ENCODE measurements around the gene GRIK3. TPM values are rescaled to one million over a fixed set of nuclear protein-coding genes. Genes with fewer than 3 reads are reported as not detected.

GRIK3 gene
- polyA plus RNA-seq, 1 experiment: not detected

DNA sequence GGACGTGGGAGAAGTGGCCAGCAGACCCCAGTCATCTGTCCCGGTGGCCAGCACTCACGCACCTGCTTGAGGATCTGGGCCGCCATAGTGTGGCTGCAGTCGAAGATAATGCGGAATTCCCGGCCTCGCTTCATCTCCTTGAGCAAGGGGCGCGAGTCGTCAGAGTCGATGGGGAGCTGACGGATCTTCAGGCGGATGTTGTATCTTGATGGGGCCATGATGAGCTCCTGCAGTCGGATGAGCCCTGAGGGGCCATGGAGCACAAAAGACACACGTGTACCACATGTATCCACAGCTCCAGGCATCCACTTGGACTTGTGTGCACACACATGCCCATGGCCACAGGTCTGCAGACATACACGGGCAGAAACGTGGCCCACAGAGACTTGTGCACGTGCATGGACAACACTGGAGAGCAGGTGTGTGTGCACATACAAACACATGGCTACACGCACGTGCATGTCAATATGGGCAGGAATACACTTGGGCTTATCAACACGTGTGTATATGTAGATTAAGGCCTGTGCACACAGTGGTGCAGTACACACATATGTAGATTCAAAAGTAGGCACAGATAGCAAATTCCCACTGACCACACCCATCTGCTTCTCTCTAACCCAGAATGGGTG lies 162.1 kb downstream of the GRIK3 start:
- POLR2A ChIA-PET: no interaction called here
- H3K27ac ChIP-seq (ENCODE audit: low read depth, low read length): no peak overlapping the region
- CTCF ChIA-PET: no interaction called here

GRCh38 chr1:36871146-36871971 lies 163.0 kb downstream of the GRIK3 start:
- ChIA-PET CTCF (no interaction called here), POLR2A (no interaction called here)
- no peaks in the 10 kb centered on the region for H3K9me3 ChIP-seq (ENCODE audit: control insufficient read depth, insufficient read depth, low read length)
- no peaks in the 10 kb centered on the region for H3K27me3 ChIP-seq (ENCODE audit: control insufficient read depth, insufficient read depth, low read length)
- no peak for TF ChIP-seq CTCF (IDR thresholded peaks at IDR 0.05; ENCODE audit: low read depth, low read length)
- no peak overlapping the region for H3K4me3 ChIP-seq (ENCODE audit: low read depth, low read length)
- no peak for DNase-seq (ENCODE audit: low read depth, low spot score)
- H3K27ac ChIP-seq (ENCODE audit: low read depth, low read length): no peak overlapping the region

More for the DNA sequence above, 162.1 kb downstream of the GRIK3 start:
- no peak overlapping the region for H3K4me3 ChIP-seq (ENCODE audit: low read depth, low read length)
- H3K27me3 ChIP-seq (ENCODE audit: control insufficient read depth, insufficient read depth, low read length): no peaks in the 10 kb centered on the region
- no peaks in the 10 kb centered on the region for H3K9me3 ChIP-seq (ENCODE audit: control insufficient read depth, insufficient read depth, low read length)
- no peak for DNase-seq (ENCODE audit: low read depth, low spot score)
- TF ChIP-seq CTCF (IDR thresholded peaks at IDR 0.05; ENCODE audit: low read depth, low read length): no peak

DNA sequence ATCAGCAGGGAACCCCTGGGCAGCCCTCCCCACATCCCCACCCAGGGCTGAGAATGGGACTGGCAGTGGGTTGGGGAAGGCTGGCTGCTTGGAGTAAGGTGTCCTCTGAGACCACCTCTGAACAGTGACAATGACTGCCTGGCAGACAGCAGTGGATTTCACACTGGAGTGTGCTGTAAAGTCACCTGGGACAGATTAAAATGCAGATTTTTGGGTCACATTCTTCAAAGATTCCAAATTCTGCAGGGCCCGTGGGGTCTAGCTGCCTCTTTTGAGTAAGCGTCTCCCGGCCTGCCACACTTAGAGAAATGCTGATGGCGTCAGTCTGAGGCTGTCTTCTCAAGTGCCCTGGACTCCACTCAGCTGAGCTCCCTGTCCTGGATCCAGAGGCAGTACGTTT lies 164.5 kb downstream of the GRIK3 start:
- POLR2A ChIA-PET: no interaction called here
- DNase-seq (ENCODE audit: low read depth, low spot score): no peak
- no peak for TF ChIP-seq CTCF (IDR thresholded peaks at IDR 0.05; ENCODE audit: low read depth, low read length)
- no peak overlapping the region for H3K4me3 ChIP-seq (ENCODE audit: low read depth, low read length)
- H3K9me3 ChIP-seq (ENCODE audit: control insufficient read depth, insufficient read depth, low read length): no peaks in the 10 kb centered on the region
- no peaks in the 10 kb centered on the region for H3K27me3 ChIP-seq (ENCODE audit: control insufficient read depth, insufficient read depth, low read length)
- CTCF ChIA-PET: no interaction called here
- H3K27ac ChIP-seq (ENCODE audit: low read depth, low read length): no peak overlapping the region

- no peaks in the 10 kb centered on the region for H3K9me3 ChIP-seq (ENCODE audit: control insufficient read depth, insufficient read depth, low read length)
- CTCF ChIA-PET: no interaction called here
- no peak overlapping the region for H3K27ac ChIP-seq (ENCODE audit: low read depth, low read length)
- no peak overlapping the region for H3K4me3 ChIP-seq (ENCODE audit: low read depth, low read length)
- no peaks in the 10 kb centered on the region for H3K27me3 ChIP-seq (ENCODE audit: control insufficient read depth, insufficient read depth, low read length)
- POLR2A ChIA-PET: no interaction called here
- TF ChIP-seq CTCF (IDR thresholded peaks at IDR 0.05; ENCODE audit: low read depth, low read length): no peak
- no peak for DNase-seq (ENCODE audit: low read depth, low spot score)
Measured at GRCh38 chr1:36869054-36869453, 165.3 kb downstream of the GRIK3 start.

DNA sequence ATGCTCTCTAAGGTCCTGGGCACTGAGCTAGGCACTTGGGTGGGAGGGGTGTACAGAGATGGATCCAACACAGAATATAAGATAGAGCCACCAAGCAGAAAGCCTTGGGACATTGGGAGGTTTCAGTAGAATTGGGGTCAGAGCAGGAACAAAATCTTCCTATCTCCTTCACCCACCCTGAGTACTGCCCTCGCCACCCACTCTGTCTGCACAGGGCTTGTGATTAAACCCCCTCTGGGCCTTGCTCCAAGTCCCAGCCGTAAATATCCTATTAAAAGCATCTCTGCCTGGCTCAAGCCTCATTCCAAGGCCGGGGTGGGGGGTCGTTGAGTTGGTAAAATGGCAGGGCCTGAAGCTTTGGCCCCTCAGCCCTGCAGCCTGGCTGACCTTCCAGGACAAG lies 166.7 kb downstream of the GRIK3 start:
- no peak for DNase-seq (ENCODE audit: low read depth, low spot score)
- H3K27ac ChIP-seq (ENCODE audit: low read depth, low read length): no peak overlapping the region
- H3K4me3 ChIP-seq (ENCODE audit: low read depth, low read length): no peak overlapping the region
- no peaks in the 10 kb centered on the region for H3K9me3 ChIP-seq (ENCODE audit: control insufficient read depth, insufficient read depth, low read length)
- H3K27me3 ChIP-seq (ENCODE audit: control insufficient read depth, insufficient read depth, low read length): no peaks in the 10 kb centered on the region
- TF ChIP-seq CTCF (IDR thresholded peaks at IDR 0.05; ENCODE audit: low read depth, low read length): no peak
- CTCF ChIA-PET: no interaction called here
- POLR2A ChIA-PET: no interaction called here

Measured in AG04450 (cell line).